GM12801 (cell line): ENCODE data around the gene VSIG2.

Experiments
- CTCF ChIP-seq: IDR thresholded peaks from one replicate; pipeline ENCODE4 v1.5.1; 2011; ENCODE audit warnings: control low read depth; ENCODE audit not compliant: insufficient read length; ENCODE audit errors: extremely low read depth

VSIG2 gene

GRCh38 chr11:124751741-124752470 is at the start of gene VSIG2:
Gene VSIG2, minus strand, starts transcription at chr11:124752255. Its CDS starts 118 bp downstream, at chr11:124752137.
- no peak for TF ChIP-seq CTCF

- TF ChIP-seq CTCF: no peak
These were observed 49.0 kb upstream of the VSIG2 start for GRCh38 chr11:124801014-124801413.

- no peak for TF ChIP-seq CTCF
These were observed 48.3 kb upstream of the VSIG2 start, which contains the start of gene MSANTD2 for GRCh38 chr11:124800226-124800929. Gene MSANTD2, minus strand, starts transcription at chr11:124800406. Its CDS starts 26 bp downstream, at chr11:124800380.

GRCh38 chr11:124799348-124800225 is 47.5 kb upstream of the VSIG2 start:
- no peak for TF ChIP-seq CTCF

- no peak for TF ChIP-seq CTCF
These were observed 46.9 kb upstream of the VSIG2 start for GRCh38 chr11:124798991-124799347.

GRCh38 chr11:124796312-124796711 is 44.3 kb upstream of the VSIG2 start:
- no peak for TF ChIP-seq CTCF
